Stimulated activated CD8-positive, alpha-beta memory T cell treated with anti-CD3 and anti-CD28 coated beads, Interleukin-15, amount 100 ng/mL, for 48 hours (primary cell): Measurements from ENCODE around the gene NCOA5.
"Not testable (repeated sequence)": the region's sequence is repeated elsewhere in the genome, so short reads cannot be mapped to it uniquely, and the experiment has no call there.

ENCODE experiments used
- DNase-seq, 2 donors: peaks; one replicate each; pipeline ENCODE4 v3.0.0-alpha.2; 2020; ENCODE audit warnings: low read depth in 2 of 2

Gene NCOA5

GRCh38 chr20:46120136-46120535, 30.4 kb upstream of the NCOA5 start:
- DNase-seq, result no peak

- no peak for DNase-seq
These were observed 29.8 kb upstream of the NCOA5 start for GRCh38 chr20:46119547-46119946.

DNA sequence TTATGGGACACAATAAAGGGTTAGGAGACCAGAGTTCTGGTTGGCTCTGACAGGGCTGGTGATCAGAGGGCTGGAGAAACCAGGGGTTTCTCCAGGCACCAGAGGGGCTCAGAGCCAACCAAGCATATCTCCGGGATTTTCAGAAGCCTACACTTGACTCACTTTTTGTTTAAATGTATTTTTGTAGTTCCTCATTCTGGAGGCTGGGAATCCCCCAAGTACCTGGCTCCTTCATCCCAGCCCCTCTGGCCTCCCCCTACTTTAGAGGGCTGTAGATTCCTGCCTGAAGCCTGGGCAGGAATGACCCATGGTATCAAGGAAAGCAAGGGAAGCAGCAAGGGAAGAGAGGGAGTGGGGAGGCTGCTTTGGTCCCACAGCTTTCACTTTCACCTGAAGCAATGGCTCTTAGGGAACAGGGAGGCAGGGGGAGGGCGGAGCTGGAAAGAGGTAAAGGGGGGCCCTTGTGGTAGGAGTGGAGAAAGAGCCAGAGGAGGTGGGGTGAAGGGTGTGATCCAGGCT, 29.3 kb upstream of the NCOA5 start:
- no peak for DNase-seq

DNA sequence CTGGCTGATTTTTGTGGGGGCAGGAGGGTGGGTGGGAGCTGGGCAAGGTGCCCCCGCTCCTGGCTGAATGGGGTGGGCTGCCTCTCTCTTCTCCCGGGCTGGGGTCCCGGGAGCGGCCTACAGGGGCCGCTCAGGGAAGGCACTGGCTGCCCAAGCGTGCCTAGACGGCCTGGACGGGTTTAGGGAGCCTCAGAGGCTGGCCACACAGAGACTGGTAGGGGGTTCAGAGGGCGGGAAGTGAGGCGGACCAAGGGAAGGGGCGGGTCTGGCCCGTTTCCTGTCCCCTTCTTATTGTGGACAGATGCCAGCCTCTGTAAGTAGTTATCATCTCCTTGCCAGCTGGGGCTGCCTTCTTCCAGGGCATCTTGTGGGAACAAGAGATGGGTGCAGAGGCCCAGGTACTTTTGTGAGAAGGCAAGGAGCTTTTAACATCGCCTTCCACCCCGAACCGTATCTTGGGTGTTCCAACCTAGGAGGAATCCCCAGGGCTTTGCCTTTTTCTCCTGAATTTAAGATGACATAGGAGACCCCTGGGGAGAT, 28.8 kb upstream of the NCOA5 start:
- DNase-seq, result no peak

DNA sequence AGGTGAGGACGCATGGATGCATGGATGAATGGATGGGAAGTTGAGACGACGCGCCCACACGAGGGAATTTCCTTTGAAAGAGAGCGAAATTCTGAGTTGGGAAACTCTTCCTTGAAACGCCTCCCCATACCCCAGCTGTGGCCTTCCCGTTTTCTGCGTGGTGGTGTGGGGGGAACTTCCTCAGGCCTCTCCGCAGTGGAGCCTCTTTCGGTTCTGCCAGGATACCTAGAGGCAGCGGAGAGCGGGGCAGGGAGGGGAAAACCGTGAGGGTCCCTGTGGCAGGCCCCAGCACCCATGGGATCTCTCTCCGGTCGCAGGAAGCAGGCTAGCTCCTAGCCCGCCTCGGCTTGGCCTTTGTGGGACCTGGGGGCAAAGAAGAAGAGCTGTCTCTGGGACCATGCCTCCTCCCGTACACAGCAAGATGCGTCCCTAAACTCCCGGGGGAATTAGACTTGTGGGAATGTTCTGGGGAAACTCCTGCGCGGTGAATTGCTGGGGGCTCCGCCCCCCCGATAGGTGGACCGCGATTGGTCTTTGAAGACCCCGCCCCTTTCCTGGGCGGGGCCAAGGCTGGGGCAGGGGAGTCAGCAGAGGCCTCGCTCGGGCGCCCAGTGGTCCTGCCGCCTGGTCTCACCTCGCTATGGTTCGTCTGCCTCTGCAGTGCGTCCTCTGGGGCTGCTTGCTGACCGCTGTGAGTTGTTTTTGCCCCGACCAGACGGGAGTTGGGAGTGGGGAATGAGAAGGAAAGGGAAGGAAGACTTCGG, 28.1 kb upstream of the NCOA5 start, which contains the start of gene CD40:
TSS of gene CD40 (plus strand) at position 611 of the 764 bp plus-strand sequence. CDS start at position 641, 30 bp downstream.
- DNase-seq, result peak; percentile 50 to 51

DNA sequence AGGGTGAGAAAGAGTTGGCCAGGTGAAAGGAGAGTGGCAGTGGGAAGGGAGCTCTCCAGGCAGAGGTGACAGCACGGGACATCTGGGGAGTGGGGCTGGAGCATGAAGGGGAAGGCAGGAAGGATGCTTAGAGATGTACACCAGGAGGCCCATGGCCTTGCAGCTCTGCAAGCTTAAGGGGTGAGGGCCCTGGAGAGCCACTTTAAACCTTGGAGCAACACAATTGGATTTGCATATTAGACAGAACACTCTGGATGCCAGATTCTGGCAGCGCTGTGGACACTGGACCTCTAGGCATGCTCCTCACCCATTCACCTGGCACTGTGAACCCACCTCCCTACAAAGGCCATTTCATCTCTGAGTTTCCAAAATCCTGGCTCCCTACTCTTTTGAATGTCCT, 24.7 kb upstream of the NCOA5 start:
- DNase-seq, result no peak

DNA sequence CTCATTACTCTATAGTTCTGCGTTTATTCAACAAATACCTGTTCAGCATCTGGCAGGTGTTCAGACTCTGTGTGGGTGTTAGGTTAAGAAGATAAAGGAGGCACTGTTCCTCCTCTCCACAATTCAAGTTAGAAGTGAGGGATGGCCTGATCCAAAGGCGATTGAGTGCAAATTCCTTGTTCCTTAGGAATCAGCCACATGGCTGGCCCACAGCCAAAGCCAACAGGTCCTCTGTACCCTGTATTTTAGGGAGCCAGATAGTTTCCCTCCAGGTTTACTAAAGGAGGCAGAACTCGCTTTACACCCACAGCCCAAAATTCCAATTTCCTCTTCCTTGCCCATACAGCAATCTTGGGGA, 23.3 kb upstream of the NCOA5 start:
- DNase-seq, result no peak

DNA sequence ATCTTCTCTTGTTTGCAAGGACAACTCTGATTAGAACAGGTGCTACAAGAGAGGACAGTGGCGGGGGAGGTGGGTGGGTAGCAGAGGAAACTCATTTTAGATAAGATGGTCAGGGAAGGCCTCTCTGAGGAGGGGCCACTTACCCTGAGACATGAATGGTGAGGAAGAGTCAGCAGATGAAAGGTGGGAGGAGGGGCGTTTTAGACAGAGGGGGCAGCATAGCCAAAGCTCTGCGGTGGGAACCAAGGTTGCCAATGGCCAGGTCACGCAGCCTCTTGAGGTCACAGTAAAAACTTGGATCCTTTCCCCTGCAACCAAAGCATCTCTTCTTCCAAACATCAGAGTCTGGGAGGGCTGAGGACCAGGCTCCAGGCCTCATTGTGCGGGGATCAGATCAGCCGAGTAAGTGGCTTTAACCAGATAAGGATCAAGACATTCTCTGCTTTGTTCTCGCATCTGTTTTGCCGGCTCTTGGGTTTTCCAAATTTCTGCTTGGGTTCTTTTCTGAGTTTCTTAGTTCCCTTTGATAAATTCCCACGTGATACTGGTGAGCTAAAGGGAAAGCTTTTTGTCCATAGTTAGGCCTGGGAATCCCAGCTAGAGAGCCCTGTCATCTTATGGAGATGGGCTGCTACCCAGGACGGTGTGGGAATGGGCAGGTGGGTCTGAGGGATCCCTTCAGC, 22.8 kb upstream of the NCOA5 start:
- no peak for DNase-seq

GRCh38 chr20:46111836-46112212, 22.1 kb upstream of the NCOA5 start:
- DNase-seq, result no peak

GRCh38 chr20:46111028-46111835, 21.5 kb upstream of the NCOA5 start:
- peak in 1 of 2 donors; percentile 27 for DNase-seq

GRCh38 chr20:46108976-46109375, 19.2 kb upstream of the NCOA5 start:
- no peak for DNase-seq

GRCh38 chr20:46108435-46108841, 18.7 kb upstream of the NCOA5 start:
- no peak for DNase-seq

- DNase-seq, result no peak
These were observed 17.3 kb upstream of the NCOA5 start for GRCh38 chr20:46107061-46107460.

- no peak for DNase-seq
These were observed 14.5 kb upstream of the NCOA5 start for GRCh38 chr20:46104262-46104661.

- DNase-seq, result no peak
These were observed 13.2 kb upstream of the NCOA5 start for GRCh38 chr20:46102940-46103339.

GRCh38 chr20:46101957-46102356, 12.2 kb upstream of the NCOA5 start:
- no peak for DNase-seq

DNA sequence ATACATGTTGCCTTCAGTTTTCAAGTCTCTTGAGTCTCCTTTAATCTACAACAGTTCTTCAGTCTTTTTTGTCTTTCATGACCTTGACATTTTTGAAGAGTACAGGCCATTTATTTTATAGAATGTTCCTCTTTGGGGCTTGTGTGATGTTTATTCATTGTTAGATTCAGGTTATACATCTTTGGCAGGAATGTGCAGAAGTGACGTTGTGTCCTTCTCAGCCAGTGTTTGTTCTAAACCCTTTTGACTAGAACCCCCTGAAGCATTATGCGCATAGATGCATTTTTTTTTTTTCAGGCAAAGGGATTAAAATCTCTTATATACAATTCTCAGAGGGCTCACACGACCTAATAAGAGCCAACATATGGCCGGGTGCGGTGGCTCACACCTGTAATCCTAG, 11.2 kb upstream of the NCOA5 start:
- no peak for DNase-seq

GRCh38 chr20:46100444-46100843, 10.7 kb upstream of the NCOA5 start:
- not testable (repeated sequence) for DNase-seq

DNA sequence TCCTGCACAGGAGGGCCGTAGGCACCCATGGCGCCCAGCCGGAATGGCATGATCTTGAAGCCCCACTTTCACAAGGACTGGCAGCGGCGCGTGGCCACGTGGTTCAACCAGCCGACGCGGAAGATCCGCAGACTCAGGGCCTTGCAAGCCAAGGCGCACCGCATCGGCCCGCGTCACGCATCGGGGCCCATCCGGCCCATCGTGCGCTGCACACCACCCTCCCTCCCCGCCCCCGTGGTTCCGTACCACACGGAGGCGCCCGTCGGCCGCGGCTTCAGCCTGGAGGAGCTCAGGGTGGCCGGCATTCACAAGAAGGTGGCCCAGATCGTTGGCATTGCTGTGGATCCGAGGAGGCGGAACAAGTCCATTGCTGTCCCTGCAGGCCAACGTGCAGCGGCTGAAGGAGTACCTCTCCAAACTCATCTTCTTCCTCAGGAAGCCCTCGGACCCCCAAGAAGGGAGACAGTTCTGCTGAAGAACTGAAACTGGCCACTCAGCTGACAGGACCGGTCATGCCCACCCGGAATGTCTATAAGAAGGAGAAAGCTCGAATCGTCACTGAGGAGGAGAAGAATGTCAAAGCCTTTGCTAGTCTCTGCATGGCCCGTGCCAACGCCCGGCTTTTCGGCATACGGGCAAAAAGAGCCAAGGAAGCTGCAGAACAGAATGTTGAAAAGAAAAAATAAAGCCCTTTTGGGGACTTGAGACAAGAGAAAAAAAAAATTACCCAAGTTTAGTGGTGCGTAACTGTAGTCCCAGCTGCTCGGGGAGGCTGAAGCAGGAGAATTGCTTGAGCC, 9.9 kb upstream of the NCOA5 start:
- no peak for DNase-seq

DNA sequence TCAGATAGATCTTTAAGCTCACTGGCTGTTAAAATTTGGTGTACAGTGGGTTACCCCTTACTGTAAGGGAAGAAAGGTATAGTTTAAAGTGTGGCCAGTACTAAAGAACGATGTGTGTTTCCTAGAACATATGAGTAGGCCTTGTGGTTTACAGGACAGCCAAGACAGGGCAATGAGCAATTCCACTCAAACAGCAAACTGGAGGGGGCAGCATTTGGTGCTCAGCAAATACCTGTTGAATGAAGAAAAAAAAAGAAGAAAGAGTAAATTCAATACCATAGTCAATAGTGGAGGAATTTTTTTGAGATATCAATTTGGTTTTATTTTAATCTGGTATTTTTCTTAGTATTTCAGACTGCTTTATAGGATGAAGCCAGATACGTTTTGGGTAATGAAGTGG, 3.8 kb upstream of the NCOA5 start:
- no peak for DNase-seq
